ENCODE results near the gene HEXA.

GRCh38 chr15:72420576-72420975, 44.8 kb upstream of the HEXA start:
- TF ChIP-seq SIN3A (IDR thresholded peaks at IDR 0.05; ENCODE audit: borderline replicate concordance, insufficient read depth, low read depth, low read length) (no peak), CTCF (IDR thresholded peaks at IDR 0.05) (no peak), REST (IDR thresholded peaks at IDR 0.05; ENCODE audit: insufficient read depth in 1 of 2, low read depth in 2 of 2, low read length in 1 of 2) (no peak), POLR2AphosphoS5 (IDR thresholded peaks at IDR 0.05; ENCODE audit: low read depth, low read length) (no peak)

Data from Panc1 (cell line).